Stimulated activated CD8-positive, alpha-beta memory T cell treated with anti-CD3 and anti-CD28 coated beads, Interleukin-15, amount 100 ng/mL, for 1 hour (primary cell): ENCODE data around the gene OR14J1.
"Not testable (repeated sequence)": the region's sequence is repeated elsewhere in the genome, so short reads cannot be mapped to it uniquely, and the experiment has no call there.

ENCODE experiments used
- DNase-seq: peaks from one replicate; pipeline ENCODE4 v3.0.0-alpha.2; 2020; ENCODE audit warnings: low read depth

Gene OR14J1, protein sequence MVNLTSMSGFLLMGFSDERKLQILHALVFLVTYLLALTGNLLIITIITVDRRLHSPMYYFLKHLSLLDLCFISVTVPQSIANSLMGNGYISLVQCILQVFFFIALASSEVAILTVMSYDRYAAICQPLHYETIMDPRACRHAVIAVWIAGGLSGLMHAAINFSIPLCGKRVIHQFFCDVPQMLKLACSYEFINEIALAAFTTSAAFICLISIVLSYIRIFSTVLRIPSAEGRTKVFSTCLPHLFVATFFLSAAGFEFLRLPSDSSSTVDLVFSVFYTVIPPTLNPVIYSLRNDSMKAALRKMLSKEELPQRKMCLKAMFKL

DNA sequence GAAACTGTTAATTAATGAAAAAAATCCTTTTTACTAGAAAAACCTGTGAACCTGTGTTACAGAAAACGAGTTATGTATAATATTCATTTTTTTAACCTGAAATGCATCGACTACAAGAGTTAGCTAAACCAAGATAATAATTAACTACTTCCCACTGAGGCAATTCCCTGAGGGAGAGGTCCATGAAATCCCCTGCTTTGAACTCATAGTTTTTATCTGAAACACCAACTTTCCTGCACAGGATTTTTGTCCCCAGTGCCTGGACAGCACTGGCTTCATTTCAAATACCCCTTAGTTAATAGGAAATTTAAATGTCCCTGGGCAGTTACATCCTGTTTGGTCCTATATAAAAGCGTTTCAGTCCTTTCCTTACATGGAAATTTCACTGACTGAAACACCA, at the start of gene OR14J1:
Gene OR14J1, plus strand, starts transcription at position 386 of the 400 bp plus-strand sequence. CDS start 4,989 bp downstream, outside the sequence.
- DNase-seq = no peak

DNA sequence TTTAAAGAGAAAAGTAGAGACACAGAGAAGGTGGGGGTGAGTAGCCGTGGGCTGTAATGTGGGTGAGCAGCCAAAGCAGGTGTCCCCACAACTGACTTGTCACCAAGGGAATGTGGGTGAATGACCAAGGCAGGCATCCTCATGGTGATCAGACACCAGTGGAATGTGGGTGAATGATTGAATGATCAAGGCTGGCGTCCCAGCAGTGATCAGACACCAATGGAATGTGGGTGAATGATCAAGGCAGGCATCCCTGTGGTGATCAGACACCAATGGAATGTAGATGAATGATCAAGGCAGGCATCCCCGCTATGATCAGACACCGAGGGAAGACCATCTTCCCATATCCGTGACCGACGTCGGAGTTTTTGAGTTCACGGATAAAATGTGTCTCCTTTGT, 49.8 kb upstream of the OR14J1 start:
- DNase-seq = no peak

DNA sequence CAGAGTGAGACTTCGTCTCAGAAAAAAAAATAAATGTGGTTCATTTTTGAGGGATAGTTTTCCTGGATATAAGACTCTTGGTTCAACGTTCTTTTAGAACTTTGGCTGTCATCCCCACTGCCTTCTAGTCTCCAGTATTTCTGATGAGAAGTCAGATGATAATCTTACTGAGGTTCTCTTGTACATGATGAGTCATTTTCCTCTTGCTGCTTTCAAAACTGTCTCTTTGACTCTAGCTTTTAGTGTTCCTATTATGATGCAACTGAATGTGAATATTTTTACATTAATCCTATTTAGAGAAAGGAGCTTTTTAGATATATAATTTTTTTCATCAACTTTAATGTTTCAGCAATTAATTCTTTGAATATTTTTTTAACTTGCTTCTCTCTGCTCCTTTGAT, 46.0 kb upstream of the OR14J1 start:
- DNase-seq = no peak

DNA sequence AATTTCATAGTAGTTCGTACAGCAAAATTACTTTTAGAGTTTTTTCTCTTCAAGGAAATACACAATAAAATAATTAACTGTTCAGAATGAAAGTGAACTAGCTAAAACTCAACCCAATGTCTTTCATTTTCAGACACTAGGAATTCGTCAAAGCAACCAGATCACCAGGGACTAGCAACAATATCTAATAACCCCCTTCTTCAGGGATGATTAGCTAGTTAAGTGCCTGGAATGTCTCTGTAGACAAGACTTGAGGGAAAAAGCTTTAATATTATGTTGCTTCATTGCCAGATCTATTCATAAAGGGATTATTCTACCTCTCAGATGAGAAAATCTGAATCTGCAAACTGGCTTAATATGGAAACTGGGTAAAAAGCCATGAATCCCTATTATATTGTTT, 41.8 kb upstream of the OR14J1 start:
- no peak for DNase-seq

DNA sequence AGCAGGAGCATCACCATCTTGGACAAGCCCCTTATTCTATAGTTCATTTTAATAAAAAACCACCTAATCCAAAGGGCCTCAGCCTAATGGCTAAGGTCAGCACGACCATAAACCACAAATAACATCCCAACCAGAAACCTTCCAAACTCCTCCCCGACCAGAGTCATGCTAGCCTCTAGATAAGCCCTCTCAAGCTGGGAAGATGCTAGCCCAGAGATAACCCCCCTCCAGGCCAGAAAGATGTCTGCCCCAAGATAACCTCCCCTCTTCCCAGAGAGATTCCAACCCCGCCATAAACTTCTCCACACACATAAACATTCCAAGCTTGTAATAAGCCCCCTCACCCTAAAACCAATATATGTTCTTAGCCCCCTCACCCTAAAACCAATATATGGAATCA, 38.5 kb upstream of the OR14J1 start:
- DNase-seq = no peak

DNA sequence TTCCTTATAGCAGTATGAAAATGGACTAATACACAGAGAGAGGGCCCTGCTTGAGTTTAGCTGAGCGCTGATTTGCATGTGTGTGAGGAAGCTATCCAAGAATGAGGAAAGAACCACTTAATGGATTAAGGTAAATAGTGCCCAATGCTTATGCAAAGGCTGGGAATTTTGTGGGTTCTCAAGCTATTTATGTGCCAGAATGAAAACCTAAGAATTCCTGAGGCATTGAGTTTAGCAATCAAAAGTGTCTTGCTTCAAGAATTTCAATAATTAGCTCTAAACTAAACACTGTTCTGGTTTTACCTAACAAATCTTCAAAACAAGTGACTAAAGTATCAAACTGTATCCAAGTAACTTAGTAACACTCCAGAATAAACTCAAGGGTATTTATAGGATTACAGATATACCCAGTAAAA, 7.0 kb upstream of the OR14J1 start:
- DNase-seq = no peak

DNA sequence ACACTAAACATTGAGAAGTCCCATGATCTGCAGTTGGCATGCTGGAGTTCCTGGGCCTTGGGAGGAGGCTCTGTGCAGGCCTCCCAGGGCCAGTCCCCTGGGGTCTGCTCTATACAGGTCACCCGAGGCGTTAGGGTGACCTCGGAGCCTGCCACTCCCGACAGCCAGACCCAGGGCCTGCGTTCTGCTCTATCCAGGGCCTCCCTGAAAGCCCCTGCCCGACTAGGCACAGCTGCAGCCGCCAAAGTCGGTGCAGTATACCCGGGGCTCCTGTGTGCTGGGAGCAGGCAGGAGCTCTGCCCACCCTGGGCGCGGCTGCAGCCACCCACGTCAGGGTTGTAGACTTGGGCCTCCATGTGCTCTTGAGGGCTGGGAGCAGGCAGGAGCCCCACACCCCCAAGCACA, 6.3 kb upstream of the OR14J1 start:
- no peak for DNase-seq

DNA sequence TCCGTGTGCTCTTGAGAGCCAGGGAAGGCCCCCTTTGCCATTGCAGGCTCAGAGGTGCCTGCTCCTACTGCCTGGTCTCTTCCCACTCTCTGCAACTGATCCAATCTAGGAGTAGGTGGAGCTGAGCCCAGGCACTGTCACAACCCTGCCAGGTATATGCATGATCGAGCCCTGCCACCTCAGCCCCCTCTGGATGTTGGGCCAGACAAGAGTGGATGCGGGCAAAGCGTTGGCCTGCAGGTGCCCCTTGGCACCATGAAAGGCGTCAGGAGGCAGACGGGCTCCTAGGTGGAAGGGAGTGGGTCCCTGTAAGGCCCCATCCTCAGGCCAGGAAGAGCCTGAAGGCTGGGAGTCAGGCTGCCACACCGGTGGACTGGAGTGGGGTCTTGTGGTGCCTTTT, 5.9 kb upstream of the OR14J1 start:
- no peak for DNase-seq

DNA sequence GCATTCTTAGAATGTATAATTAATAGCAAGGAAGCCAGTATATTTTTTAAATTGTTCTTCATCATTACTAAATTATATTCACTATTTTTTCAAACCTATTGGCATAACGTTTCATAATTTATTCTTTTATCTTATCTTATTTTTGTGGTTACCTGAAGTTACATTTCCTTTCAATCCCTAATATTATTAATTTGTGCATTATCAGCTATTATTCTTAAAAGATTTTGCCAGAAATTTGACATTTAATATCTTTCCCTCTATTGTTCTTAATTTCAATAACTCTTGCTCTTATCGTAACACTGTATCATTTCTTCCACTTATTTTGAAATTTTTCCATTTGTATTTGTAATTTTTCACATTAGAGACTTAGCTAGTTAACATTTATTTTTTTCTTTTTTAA, 18.4 kb downstream of the OR14J1 start:
- no peak for DNase-seq

DNA sequence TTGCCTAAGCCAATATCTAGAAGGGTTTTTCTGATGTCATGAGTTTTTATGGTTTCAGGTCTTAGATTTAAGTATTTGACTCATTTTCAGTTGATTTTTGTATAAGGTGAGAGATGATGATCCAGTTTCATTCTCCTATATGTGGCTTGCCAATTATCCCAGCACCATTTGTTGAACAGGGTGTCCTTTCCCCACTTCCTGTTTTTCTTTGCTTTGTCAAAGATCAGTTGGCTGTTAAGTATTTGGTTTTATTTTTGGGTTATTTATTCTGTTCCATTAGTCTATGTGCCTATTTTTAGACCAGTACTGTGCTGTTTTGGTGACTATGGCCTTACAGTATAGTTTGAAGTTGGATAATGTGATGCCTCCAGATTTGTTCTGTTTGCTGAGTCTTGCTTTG, 21.8 kb downstream of the OR14J1 start:
- not testable (repeated sequence) for DNase-seq

DNA sequence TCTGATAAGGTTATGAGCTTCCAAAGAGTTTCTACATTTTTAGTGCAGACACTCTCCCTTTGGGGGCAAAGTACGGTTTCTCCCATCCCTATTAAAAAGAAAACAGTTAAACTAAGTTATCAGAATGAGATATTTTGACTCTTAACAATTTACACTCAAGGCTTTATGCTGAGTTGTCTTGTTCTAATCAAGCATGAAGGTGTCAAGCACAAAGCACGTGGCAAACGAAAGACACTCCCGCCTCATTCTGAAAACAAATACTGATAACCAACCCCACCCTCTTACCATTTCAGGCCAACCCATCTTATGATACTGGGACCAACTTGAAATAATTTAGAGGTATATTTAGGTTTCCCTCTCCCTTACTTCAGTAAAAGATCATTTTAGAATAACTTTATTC, 24.3 kb downstream of the OR14J1 start:
- no peak for DNase-seq

DNA sequence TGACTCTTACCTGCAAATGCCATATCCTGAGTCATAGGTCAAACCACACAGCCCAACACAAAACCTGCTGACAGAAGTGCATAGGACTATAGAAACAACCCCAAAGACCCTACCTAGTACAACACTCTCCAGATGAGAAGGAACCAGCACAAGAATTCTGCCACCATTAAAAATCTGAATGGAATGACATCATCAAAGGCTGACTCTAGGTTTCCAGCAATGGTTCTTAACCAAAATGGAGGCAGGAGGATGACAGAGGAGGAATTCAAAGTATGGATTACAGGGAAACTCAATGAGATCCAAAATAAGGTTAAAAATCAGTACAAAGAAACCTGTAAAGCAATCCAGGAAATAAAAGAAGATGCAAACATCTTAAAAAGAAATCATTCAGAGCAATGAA, 31.2 kb downstream of the OR14J1 start:
- no peak for DNase-seq

DNA sequence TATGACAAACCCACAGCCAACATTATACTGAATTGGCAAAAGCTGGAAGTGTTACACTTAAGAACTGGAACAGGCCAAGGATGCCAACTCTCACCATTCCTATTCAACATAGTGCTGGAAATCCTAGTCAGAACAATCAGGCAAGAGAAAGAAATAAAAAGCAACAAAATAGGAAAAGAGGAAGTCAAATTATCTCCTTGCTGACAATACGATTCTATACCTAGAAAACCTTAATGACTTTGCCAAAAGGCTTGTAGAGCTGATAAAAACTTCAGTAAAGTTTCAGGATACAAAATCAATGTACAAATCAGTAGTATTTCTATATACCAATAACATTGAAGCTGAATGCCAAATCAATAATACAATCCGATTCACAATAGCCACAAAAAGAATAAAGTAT, 34.8 kb downstream of the OR14J1 start:
- no peak for DNase-seq

DNA sequence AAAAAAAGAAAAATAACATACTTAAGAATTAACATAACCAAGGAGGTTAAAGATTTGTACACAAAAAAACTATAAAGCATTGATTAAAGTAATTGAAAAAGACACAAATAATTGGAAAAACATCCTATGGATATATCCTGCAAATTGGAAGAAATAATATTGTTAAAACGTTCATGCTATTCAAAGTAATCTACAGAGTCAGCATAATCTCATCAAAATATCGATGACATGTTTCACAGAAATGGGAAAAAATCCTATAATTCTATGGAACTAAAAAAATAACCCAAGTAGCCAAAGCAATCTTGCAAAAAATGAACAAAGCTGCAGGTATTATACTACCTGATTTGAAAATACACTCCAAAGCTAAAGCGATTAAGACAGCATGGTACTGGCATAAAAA, 43.9 kb downstream of the OR14J1 start:
- DNase-seq = no peak

DNA sequence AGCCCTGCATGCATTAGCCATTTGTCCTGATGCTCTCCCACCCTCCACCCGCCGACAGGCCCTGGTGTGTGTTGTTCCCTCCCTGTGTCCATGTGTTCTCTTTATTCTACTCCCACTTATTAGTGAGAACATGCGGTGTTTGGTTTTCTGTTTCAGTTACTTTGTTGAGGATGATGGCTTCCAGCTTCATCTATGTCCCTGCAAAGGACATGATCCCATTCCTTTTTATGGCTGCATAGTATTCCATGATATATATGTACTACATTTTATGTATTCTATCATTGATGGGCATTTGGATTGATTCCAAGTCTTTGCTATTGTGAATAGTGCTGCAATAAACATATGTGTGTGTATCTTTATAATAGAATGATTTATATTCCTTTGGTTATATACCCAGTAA, 47.8 kb downstream of the OR14J1 start:
- DNase-seq = not testable (repeated sequence)

DNA sequence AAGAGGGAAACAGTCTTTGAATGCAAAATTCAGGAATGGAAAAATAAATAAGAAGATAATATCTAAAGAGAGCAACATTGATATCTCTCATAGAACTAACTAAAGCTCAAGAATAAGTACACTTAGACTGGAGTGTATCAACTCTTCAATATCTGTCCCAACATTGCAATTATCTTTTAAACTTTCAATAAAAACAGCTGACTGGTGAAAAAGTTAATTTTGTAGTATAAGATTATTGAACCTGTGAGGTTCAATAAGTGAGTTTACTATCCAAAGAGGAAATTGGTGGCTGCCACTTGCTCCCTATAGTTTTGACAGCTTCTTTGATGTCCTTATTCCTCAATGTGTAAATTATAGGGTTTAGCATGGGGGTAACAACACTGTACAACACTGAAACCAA, 53.5 kb downstream of the OR14J1 start:
- no peak for DNase-seq

DNA sequence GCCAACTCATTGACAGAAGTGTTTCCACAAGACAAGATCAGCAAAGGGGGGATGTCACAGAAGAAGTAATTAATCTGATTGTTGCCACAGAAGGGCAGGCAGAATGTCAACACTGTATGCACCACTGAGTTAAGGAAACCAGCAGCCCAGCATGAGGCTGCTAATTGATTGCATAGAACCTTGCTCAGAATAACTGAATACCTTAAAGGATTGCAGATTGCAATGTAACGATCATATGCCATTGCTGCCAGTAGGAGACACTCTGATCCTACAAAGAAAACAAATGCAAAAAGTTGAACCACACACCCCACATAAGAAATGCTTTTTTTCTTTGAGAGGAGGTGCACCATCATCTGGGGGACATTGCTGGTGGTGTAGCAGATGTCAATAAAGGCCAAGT, 54.1 kb downstream of the OR14J1 start:
- DNase-seq = no peak
